ENCODE measurements around the gene ITGB8. TPM values are rescaled to one million over a fixed set of nuclear protein-coding genes. Genes with fewer than 3 reads are reported as not detected.
A peak's percentile ranks its signal among the peaks of the same experiment; 100 is the strongest.

ITGB8 gene
- total RNA-seq, 1 experiment from 2014 or later, result 13.9 TPM

DNA sequence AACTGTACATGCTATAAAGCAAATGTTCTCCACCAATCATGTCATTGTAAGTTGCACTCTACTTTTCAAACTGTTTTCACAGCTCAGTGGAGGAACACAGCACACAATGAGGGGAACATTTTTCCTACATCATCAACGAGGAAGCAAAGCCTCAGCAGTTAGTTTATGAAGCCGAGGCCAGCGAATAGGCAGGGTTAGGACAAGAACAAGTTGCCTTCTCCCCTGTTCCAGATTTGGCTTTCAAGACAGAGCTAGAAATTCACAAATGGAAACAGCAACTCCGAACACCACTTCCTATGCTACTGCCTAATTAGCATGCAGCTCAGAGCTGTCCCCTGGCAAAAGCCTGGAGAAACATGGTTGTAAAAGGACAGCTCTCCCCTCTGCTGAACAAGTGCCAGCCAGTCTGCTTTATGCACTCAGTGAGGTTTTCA is 19.8 kb downstream of the ITGB8 start:
- Histone ChIP-seq H3K9me2 (replicated peaks; ENCODE audit: low read length) (no peaks in the 10 kb centered on the region), H3K27ac (ENCODE audit: low read length) (peak overlapping the region; percentile 95), H3K9ac (ENCODE audit: low read length) (no peak overlapping the region), H3K79me2 (ENCODE audit: low read length) (no peaks in the 10 kb centered on the region), H3F3A (ENCODE audit: low read length, unreplicated experiment) (peaks cover 13% of the 10 kb centered on the region), H3K4me1 (ENCODE audit: insufficient read depth, low read length) (peaks cover 46% of the 10 kb centered on the region), H4K20me1 (ENCODE audit: low read length) (no peaks in the 10 kb centered on the region), H3K4me3 (ENCODE audit: low read length) (no peak overlapping the region), H2AFZ (ENCODE audit: low read length) (no peak overlapping the region), H3K36me3 (ENCODE audit: low read depth, low read length) (no peaks in the 10 kb centered on the region), H3K27me3 (ENCODE audit: low read length) (no peaks in the 10 kb centered on the region), H3K4me2 (ENCODE audit: low read length) (0 out of 2 replicates have a peak overlapping the region, but pooled peaks have one; percentile 79), H3K9me3 (ENCODE audit: low read length) (no peaks in the 10 kb centered on the region)
- BruUV-seq (replicated peaks), result no TSS peak
- ATAC-seq (no peak), DNase-seq (no peak)
- intact Hi-C loops (cut with micrococcal nuclease), result loop anchor here (5.0 kb wide), 1 partner anchor 162 kb away; no protein-coding TSS in a partner anchor
- POLR2A ChIA-PET (ENCODE audit: unreplicated experiment), result interaction anchor here (0.5 kb wide), 1 partner anchor 24 kb away, joined by 3 read pairs; no protein-coding TSS in a partner anchor
- CTCF ChIA-PET, result no interaction called here
- TF ChIP-seq, protein P1, sequence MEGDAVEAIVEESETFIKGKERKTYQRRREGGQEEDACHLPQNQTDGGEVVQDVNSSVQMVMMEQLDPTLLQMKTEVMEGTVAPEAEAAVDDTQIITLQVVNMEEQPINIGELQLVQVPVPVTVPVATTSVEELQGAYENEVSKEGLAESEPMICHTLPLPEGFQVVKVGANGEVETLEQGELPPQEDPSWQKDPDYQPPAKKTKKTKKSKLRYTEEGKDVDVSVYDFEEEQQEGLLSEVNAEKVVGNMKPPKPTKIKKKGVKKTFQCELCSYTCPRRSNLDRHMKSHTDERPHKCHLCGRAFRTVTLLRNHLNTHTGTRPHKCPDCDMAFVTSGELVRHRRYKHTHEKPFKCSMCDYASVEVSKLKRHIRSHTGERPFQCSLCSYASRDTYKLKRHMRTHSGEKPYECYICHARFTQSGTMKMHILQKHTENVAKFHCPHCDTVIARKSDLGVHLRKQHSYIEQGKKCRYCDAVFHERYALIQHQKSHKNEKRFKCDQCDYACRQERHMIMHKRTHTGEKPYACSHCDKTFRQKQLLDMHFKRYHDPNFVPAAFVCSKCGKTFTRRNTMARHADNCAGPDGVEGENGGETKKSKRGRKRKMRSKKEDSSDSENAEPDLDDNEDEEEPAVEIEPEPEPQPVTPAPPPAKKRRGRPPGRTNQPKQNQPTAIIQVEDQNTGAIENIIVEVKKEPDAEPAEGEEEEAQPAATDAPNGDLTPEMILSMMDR (conservative IDR thresholded peaks at IDR 0.05; ENCODE audit: low read depth, low read length), result no peak
- TF ChIP-seq EZH2 (IDR thresholded peaks at IDR 0.05; ENCODE audit: low read length, unreplicated experiment), result no peak
- TF ChIP-seq EZH2phosphoT487 (IDR thresholded peaks at IDR 0.05; ENCODE audit: borderline replicate concordance, low read length), result no peak

DNA sequence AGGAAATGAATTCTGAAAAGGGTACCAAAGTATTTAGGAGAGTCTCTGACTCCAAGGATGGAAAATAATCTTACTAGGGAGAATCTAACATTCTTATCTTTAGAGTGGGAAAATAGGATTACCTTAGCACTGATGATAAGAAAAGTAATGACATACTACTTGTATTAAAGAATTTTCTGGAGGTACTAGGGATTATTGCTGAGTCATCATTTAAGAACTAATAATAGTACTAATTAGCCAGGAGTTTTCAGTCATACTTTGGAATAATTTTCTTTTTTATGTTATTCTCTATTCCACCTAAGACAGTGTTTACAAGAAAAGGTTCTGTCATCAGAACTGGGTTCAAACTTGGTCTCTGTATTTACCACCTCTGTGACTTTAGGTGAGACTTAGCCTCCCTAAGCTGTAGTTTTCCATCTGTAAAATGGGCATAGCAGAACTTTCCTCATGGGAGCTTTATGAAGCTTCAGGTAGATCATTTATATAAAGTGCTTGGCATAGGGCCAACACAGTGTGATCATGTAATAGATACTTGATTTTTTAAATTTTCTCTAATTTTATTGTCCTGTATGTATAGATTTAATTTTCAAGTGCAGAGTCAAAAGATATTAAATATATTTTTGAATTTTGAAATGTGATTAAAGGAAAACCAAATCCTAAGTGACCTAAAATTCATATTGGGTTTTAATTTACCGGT is 20.4 kb downstream of the ITGB8 start:
- DNase-seq (peak; percentile 12), ATAC-seq (no peak)
- intact Hi-C loops (cut with micrococcal nuclease), result loop anchor here (5.0 kb wide), 1 partner anchor 161 kb away; no protein-coding TSS in a partner anchor
- H3K27me3 ChIP-seq (ENCODE audit: low read length), result no peaks in the 10 kb centered on the region
- no peaks in the 10 kb centered on the region for H3K9me2 ChIP-seq (replicated peaks; ENCODE audit: low read length)
- POLR2A ChIA-PET (ENCODE audit: unreplicated experiment), result interaction anchor here (0.5 to 0.8 kb wide), 2 partner anchors 20 to 24 kb away, joined by 3 read pairs; no protein-coding TSS in a partner anchor
- peak overlapping the region; percentile 45; the same call in 1 of the 2 replicates for H3K4me3 ChIP-seq (ENCODE audit: low read length)
- H3F3A ChIP-seq (ENCODE audit: low read length, unreplicated experiment), result peaks cover 13% of the 10 kb centered on the region
- H4K20me1 ChIP-seq (ENCODE audit: low read length), result no peaks in the 10 kb centered on the region
- H2AFZ ChIP-seq (ENCODE audit: low read length), result no peak overlapping the region
- peak overlapping the region; percentile 95 for H3K27ac ChIP-seq (ENCODE audit: low read length)
- no peaks in the 10 kb centered on the region for H3K36me3 ChIP-seq (ENCODE audit: low read depth, low read length)
- H3K9me3 ChIP-seq (ENCODE audit: low read length), result no peaks in the 10 kb centered on the region
- H3K79me2 ChIP-seq (ENCODE audit: low read length), result no peaks in the 10 kb centered on the region
- H3K9ac ChIP-seq (ENCODE audit: low read length), result peak overlapping the region; percentile 73
- peak overlapping the region; percentile 79 for H3K4me2 ChIP-seq (ENCODE audit: low read length)
- TF ChIP-seq EZH2phosphoT487 (IDR thresholded peaks at IDR 0.05; ENCODE audit: borderline replicate concordance, low read length) (no peak), EZH2 (IDR thresholded peaks at IDR 0.05; ENCODE audit: low read length, unreplicated experiment) (no peak)
- TF ChIP-seq, protein P1 (conservative IDR thresholded peaks at IDR 0.05; ENCODE audit: low read depth, low read length), result no peak
- BruUV-seq (replicated peaks), result no TSS peak
- H3K4me1 ChIP-seq (ENCODE audit: insufficient read depth, low read length), result peaks cover 46% of the 10 kb centered on the region
- CTCF ChIA-PET, result no interaction called here
